ENCODE measurements around the gene ITGB5.

The ITGB5 gene

GRCh38 chr3:124896824-124897526 lies 9.8 kb upstream of the ITGB5 start:
- no peak for DNase-seq (ENCODE audit: low read depth in 2 of 2)

DNA sequence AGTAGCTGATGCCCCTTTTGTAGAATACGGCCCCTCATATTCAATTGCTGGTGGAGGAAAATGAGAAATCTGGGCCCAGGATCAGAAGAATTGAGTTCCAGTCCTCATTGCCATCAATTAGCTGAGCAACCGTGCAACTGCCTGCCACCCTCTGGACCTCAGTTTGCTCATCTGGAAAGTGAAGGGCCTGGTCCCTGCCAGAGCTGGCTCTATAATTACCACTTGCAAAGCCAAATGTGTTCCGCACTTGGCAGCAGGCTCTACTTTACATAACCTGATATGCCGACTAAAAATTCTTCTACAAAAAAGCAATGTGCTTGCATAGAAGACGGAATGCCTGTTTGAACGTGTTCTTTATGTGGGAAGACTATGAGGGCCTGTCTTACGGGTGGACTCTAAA lies 8.6 kb upstream of the ITGB5 start:
- DNase-seq (ENCODE audit: low read depth in 2 of 2), result no peak

DNA sequence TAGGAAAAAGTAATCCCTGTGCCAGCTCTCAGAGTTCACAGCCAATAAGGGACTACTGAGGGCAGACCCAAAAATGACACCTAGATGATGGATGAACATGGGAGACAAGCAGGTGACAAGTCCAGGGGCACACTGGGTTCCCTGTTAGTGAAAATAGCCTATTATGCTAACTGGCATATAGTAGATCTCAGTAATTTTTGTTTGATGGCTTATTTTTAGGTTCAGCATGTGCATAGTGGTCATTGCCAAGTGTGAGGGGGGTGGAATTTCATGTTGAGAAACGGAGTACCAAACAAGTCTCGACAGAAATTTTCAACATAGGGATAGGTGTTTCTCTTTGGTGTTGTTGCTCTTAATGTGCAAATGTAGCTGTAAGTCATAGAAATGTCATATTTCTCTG lies 6.4 kb upstream of the ITGB5 start:
- no peak for DNase-seq (ENCODE audit: low read depth in 2 of 2)

- no peak for DNase-seq (ENCODE audit: low read depth in 2 of 2)
These were observed 3.5 kb upstream of the ITGB5 start for GRCh38 chr3:124890573-124891190.

- DNase-seq (ENCODE audit: low read depth in 2 of 2), result no peak
These were observed 1.6 kb upstream of the ITGB5 start for GRCh38 chr3:124888482-124889441.

DNA sequence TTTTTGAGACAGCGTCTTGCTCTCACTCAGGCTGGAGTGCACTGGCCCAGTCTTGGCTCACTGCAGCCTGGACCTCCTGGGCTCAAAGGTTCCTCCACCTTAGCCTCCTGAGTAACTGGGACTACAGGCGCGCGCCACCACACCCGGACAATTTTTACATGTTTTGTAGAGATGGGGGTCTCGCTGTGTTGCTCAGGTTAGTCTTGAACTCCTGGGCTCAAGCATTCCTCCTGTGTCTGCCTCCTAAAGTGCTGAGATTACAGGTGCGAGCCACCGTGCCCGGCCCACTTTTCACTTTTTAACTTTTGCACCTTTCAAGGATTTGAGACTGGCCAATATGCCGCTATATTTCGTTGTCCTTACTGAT lies 750 bp upstream of the ITGB5 start:
- DNase-seq (ENCODE audit: low read depth in 2 of 2), result no peak

- DNase-seq (ENCODE audit: low read depth in 2 of 2), result peak in 1 of 2 experiments; percentile 26
These were observed 753 bp downstream of the ITGB5 start for GRCh38 chr3:124886168-124887056.

- DNase-seq (ENCODE audit: low read depth in 2 of 2), result no peak
These were observed 1.5 kb downstream of the ITGB5 start for GRCh38 chr3:124885466-124886167.

DNA sequence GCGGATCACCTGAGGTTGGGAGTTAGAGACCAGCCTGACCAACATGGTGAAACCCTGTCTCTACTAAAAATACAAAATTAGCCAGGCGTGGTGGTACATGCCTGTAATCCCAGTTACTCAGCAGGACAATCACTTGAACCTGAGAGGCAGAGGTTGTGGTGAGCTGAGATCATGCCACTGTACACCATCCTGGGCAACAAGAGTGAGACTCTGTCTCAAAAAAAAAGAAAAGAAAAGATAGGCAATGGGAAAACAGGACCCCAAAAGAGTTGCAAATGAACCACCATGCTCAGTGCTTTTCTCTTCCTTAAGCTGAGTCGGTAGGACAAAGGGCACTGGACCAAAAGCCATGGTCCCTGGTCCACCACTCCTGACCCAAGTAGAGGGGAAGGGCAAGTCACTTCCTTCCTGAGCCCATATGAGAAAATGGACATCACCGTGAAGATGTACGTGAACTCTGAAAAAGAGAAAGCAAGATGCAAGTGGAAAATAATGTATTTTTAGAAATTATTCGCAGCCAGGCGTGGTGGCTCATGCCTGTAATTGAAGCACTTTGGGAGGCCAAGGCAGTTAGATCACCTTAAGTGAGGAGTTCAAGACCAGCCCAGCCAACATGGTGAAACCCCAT lies 2.6 kb downstream of the ITGB5 start:
- DNase-seq (ENCODE audit: low read depth in 2 of 2), result no peak

DNA sequence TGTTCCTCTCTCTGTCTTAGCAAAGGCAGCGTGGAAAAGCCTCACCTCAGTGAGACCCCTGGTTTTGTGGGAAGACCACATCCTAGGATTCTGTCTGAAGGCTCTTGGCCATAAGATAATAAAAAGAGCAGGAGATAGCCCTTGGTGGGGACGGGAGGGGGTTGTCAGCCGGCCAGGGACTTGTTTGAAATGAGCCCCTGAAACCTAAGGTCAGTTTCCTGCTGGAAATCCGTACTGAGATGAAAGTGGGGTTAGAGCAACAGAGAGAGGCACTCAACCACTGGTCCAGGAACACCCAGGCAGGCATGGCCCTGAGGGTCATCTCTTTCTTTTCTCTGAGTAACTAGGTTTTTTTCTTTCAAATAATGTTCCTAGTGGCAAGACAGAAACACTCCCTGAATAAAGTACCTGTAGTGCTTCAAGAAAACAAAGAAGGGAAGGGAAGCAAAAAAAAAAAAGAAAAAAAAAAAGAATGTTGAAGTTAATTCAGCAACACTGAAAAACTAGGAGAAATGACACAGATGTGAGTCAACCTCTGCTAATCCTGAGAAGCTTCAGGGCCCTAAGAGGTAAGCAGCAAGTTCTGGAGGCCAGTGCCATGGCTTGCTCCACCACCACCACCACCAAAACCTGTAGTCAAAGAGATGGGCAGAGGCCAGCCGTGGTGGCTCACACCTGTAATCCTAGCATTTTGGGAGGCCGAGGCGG lies 3.2 kb downstream of the ITGB5 start:
- DNase-seq (ENCODE audit: low read depth in 2 of 2), result no peak

DNA sequence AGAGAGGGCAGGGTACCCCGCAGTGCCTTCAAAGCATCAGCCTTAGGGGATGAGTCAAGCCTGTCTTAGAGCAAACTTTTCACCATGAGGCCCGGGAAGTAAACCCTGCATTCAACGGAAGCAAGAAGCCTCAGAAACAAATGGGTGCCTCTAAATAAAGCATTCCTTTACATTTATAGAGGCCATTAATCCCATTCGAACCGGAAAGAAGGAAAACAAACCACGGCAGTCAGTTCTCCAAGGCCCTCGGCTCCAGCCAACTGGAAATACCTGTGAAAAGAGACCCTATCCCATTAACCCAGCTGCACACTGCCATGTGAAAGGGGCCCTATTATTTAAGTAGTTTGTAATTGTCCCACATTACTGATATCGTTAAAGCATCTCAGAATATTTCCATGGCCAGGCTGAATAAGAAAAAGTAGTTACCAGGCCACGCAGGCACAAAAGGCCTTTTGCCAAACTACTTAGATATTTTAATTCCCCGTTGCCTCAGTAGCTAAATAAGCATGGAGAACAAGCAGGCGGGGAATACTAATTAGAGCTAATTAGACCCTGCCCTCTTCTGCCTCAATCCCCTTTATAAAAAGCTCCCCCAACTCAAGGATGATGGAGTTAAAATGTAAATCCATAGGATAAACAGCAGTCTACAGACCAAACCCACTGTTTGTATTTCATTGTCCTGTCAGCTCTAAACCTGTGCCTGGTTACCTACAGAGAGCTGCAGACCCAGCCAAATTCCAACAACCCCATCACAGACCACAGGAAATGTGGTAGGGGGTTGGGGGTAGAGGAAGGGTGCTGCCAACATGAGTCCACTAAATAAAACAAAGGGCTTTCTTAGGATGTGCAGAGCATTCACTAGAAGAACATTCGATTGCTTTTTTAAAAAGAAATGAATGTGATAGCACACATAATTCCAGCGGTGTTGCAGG lies 4.1 kb downstream of the ITGB5 start:
- DNase-seq (ENCODE audit: low read depth in 2 of 2), result no peak

DNA sequence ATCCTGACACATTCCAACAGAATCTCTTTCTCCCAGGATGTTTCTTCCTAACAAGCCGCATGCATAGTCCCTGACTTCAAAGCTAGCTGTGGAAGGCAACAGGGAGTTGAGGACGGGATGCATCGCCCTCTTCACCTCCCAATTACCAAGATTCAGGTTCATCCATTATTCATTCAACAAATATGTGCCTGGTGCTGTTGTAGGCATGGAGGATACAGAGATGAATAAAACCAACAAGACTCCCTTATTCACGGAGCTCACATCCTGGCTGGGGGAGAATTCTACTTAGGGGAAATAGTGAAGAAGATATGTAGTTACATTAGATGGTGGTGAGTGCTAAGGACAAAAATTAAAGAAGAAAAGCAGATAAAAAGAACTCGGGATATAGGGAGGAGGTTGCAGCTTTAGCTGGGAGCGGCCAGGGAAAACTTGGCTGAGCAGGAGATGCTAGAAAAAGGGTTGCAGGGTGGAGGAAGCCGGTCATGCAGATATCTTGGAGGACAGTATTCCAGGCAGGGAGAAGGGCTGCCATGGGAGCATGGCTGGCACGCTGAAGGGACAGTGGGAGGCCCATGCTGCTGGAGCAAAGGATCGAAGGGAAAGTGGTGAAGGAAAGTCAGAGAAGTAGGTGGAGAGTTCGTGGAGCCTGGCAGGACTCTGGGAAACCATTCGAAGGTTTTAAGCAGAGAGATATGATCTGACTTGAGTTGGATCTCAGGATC lies 5.0 kb downstream of the ITGB5 start:
- no peak for DNase-seq (ENCODE audit: low read depth in 2 of 2)

DNA sequence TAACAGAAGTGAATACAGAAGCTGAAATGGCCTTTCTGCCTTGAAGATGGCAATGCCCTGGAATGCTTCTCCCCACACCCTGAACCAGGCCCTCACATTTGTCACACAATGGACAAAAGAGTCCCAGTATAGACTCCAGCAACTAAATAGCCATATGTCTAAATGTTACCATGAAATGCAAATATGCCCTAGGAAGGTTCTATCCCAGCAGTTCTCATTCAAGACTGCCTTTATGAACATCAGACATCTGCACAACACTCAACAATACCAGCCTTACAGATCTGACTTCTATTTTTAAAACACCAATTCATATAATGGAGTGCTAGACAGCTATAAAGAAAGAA lies 7.9 kb downstream of the ITGB5 start:
- no peak for DNase-seq (ENCODE audit: low read depth in 2 of 2)

DNA sequence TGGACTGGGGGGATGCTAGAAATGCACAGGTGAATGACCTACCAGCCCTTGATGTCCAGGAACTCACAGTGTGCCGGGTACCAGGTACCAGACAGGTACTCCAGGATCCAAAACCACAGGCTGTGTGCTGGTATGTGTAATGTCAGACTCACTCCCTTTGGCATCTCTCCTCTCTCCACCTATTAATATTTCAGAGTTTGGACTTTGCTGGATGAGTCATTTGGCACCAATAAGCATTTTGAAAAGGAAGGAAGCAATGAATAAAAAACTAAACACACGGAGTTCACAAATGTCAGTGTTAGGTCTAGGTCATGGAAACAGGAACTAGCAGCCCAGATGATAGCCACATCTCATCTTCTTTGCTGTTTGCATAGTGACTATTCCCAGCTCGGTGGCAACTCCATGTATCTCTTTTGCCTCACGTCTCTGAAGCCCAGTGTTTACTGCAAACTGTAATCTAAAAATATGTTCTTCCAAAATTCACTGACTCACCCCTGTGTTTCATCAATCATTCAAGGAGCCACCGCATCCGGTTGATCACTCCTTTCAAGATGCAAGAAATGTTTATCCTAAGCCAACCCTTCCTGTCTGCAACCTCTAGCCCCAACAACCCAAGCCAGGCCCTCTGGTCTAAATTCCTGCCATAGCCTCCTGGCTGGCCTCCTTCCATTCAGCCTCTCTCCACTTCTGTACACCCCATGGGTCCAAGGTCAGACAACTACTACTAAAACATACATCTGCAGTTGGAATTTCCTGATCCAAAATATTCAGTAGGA lies 8.4 kb downstream of the ITGB5 start:
- no peak for DNase-seq (ENCODE audit: low read depth in 2 of 2)

- no peak for DNase-seq (ENCODE audit: low read depth in 2 of 2)
These were observed 9.5 kb downstream of the ITGB5 start for GRCh38 chr3:124877674-124878073.

DNA sequence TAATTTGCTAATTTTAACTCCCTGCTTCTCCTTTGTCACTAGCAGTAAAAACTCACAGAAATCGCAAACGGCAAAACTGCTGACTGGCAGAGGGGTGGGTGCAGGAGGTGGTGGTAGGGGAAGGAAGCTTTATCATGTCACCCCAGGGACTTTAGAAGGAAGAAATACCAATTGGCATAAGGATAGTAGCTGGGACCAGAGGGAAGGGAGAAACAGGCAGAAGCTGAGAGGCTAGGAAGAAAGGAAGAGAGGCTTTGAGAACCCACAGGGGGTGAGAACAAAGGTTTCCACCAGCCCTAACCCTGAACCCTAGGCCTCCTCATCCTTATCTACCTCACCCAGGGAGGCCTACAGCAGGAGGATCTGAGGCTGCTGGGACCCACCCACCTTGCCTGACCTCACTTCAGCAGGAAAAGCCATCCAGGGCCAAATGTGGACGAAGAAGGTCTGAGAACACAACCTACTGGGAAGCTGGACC lies 10.7 kb downstream of the ITGB5 start:
- DNase-seq (ENCODE audit: low read depth in 2 of 2), result no peak

DNA sequence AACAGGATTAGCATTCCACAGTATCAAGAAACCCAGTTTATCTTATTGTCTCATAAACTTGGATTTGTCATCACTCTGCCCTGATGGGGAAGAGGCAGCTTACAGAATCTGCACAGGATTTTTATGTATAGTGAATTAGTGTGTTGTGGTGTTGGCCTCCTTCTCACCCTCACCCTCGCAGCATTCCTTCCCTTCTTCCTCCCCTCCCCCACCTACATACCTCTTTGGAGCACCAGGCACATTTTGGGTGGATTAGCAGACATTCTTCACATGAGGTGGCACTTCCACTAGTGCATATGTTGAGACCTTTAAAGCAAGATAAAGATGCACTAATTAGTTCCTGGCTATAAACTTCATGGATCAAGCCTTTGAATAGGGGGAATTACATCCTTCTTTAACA lies 13.9 kb downstream of the ITGB5 start:
- DNase-seq (ENCODE audit: low read depth in 2 of 2), result no peak

Measured in stimulated activated CD4-positive, alpha-beta T cell treated with anti-CD3 and anti-CD28 coated beads, Interleukin-12 subunit alpha, Interleukin-12 subunit beta, amount 100 ng/mL, for 24 hours (primary cell).